Mesendoderm (in vitro differentiated cells): ENCODE results near the gene BCAP31.
"Not testable (repeated sequence)": the region's sequence is repeated elsewhere in the genome, so short reads cannot be mapped to it uniquely, and the experiment has no call there.

Source experiments
- DNase-seq: peaks from one replicate; pipeline ENCODE4 v3.0.0; 2013
- H2AK5ac ChIP-seq: 2 replicates; pipeline ENCODE4 v1.6.1; 2013; ENCODE audit warnings: low read length, inconsistent platforms
- H2BK120ac ChIP-seq: 2 replicates; pipeline ENCODE4 v1.6.1; 2013; ENCODE audit warnings: low read depth, mild to moderate bottlenecking, low read length, moderate library complexity, mixed read lengths
- H2BK15ac ChIP-seq: replicated peaks from 2 replicates; pipeline ENCODE4 v1.6.1; 2013; ENCODE audit warnings: low read depth, mild to moderate bottlenecking, moderate library complexity
- H2BK5ac ChIP-seq: 2 replicates; pipeline ENCODE4 v1.6.1; 2013; ENCODE audit warnings: low read length, inconsistent platforms
- H3K18ac ChIP-seq: 2 replicates; pipeline ENCODE4 v1.6.1; 2013; ENCODE audit warnings: mild to moderate bottlenecking, low read length, mixed read lengths
- H3K23ac ChIP-seq: one replicate; pipeline ENCODE4 v1.6.1; 2013; ENCODE audit warnings: low read length
- H3K27ac ChIP-seq: 2 replicates; pipeline ENCODE4 v1.5.1; 2013; ENCODE audit warnings: low read depth, mild to moderate bottlenecking, inconsistent platforms, low read length, moderate library complexity
- H3K27me3 ChIP-seq: 2 replicates; pipeline ENCODE4 v1.6.1; 2013; ENCODE audit warnings: low read length, control low read depth, mild to moderate bottlenecking, inconsistent platforms; ENCODE audit not compliant: insufficient read depth, poor library complexity
- H3K36me3 ChIP-seq: 2 replicates; pipeline ENCODE4 v1.6.1; 2013; ENCODE audit warnings: low read length, inconsistent platforms; ENCODE audit not compliant: control insufficient read depth, insufficient read depth
- H3K4ac ChIP-seq: one replicate; pipeline ENCODE4 v1.6.1; 2013; ENCODE audit warnings: low read depth, mild to moderate bottlenecking, low read length, moderate library complexity
- H3K4me1 ChIP-seq: 2 replicates; pipeline ENCODE4 v1.6.1; 2013; ENCODE audit warnings: low read depth, low read length, inconsistent platforms; ENCODE audit not compliant: control insufficient read depth
- H3K4me2 ChIP-seq: 2 replicates; pipeline ENCODE4 v1.6.1; 2013; ENCODE audit warnings: low read length
- H3K4me3 ChIP-seq: 2 replicates; pipeline ENCODE4 v1.5.1; 2013; ENCODE audit warnings: mild to moderate bottlenecking, low read length
- H3K56ac ChIP-seq: one replicate; pipeline ENCODE4 v1.6.1; 2013; ENCODE audit warnings: low read length
- H3K79me1 ChIP-seq: 2 replicates; pipeline ENCODE4 v1.6.1; 2013; ENCODE audit warnings: low read length, inconsistent platforms
- H3K79me2 ChIP-seq: 2 replicates; pipeline ENCODE4 v1.6.1; 2013; ENCODE audit warnings: mild to moderate bottlenecking, low read length; ENCODE audit not compliant: control insufficient read depth, insufficient read depth
- H3K9ac ChIP-seq: 2 replicates; pipeline ENCODE4 v1.6.1; 2013; ENCODE audit warnings: low read length, inconsistent platforms
- H4K5ac ChIP-seq: one replicate; pipeline ENCODE4 v1.6.1; 2013; ENCODE audit warnings: low read length
- H4K8ac ChIP-seq: one replicate; pipeline ENCODE4 v1.6.1; 2013; ENCODE audit warnings: low read depth, mild to moderate bottlenecking, control low read depth, low read length, moderate library complexity
- WGBS: extraction: QIAGEN DNeasy Blood & Tissue Kit; methylation state at CpG from one replicate; pipeline ENCODE4 v1.1.7; 2013; ENCODE audit warnings: low lambda C conversion rate, missing lambda C conversion rate; ENCODE audit not compliant: insufficient coverage; ENCODE audit errors: extremely low coverage; 5-methylcytosine and 5-hydroxymethylcytosine counted together

The BCAP31 gene

DNA sequence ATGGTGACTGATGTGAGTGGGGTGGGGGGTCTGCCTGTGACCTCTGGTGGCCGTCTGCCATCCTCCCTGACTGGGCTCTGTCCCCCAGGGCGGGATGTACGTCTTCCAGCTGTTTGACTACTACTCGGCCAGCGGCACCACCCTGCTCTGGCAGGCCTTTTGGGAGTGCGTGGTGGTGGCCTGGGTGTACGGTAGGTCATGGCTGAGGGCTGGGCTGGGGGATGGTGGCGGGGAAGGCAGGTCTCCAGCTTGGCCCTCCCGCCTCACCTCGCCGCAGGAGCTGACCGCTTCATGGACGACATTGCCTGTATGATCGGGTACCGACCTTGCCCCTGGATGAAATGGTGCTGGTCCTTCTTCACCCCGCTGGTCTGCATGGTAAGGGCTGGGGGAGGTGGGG lies 29.9 kb downstream of the BCAP31 start:
- H2BK120ac ChIP-seq, H3K4ac ChIP-seq, H4K8ac ChIP-seq, H3K23ac ChIP-seq, H3K4me3 ChIP-seq, H3K36me3 ChIP-seq, H4K5ac ChIP-seq, H3K18ac ChIP-seq, H3K79me1 ChIP-seq, H3K9ac ChIP-seq, H2BK15ac ChIP-seq, H3K4me2 ChIP-seq, H2AK5ac ChIP-seq, H2BK5ac ChIP-seq, H3K27me3 ChIP-seq, DNase-seq, H3K56ac ChIP-seq, H3K4me1 ChIP-seq, H3K27ac ChIP-seq, H3K79me2 ChIP-seq: not testable (repeated sequence)
- WGBS: no CpG with 5 or more reads among the region's 16 CpGs

- Histone ChIP-seq H3K23ac (no peak overlapping the region), H2BK120ac (no peak overlapping the region), H3K9ac (no peak overlapping the region), H3K79me1 (no peaks in the 10 kb centered on the region), H3K18ac (no peak overlapping the region), H3K56ac (no peak overlapping the region), H2BK15ac (no peak overlapping the region), H2AK5ac (no peak overlapping the region), H4K8ac (no peak overlapping the region), H4K5ac (no peak overlapping the region), H3K4me3 (no peak overlapping the region), H3K4ac (no peak overlapping the region), H3K27me3 (no peaks in the 10 kb centered on the region), H2BK5ac (no peak overlapping the region), H3K79me2 (no peaks in the 10 kb centered on the region), H3K36me3 (no peaks in the 10 kb centered on the region), H3K4me2 (no peak overlapping the region), H3K27ac (no peak overlapping the region), H3K4me1 (no peaks in the 10 kb centered on the region)
- DNase-seq: no peak
- WGBS: no CpG with 5 or more reads among the region's 31 CpGs
Measured at GRCh38 chrX:153693216-153694086, 30.7 kb downstream of the BCAP31 start.

GRCh38 chrX:153692611-153693156 lies 31.5 kb downstream of the BCAP31 start:
- H3K18ac ChIP-seq: no peak overlapping the region
- no peaks in the 10 kb centered on the region for H3K36me3 ChIP-seq
- H3K56ac ChIP-seq: no peak overlapping the region
- H3K27me3 ChIP-seq: no peaks in the 10 kb centered on the region
- H2BK5ac ChIP-seq: no peak overlapping the region
- no peak overlapping the region for H4K5ac ChIP-seq
- H3K79me1 ChIP-seq: no peaks in the 10 kb centered on the region
- H3K4me1 ChIP-seq: no peaks in the 10 kb centered on the region
- no peak overlapping the region for H3K23ac ChIP-seq
- no peak for DNase-seq
- H4K8ac ChIP-seq: no peak overlapping the region
- no peak overlapping the region for H3K4me2 ChIP-seq
- H3K9ac ChIP-seq: no peak overlapping the region
- H3K4me3 ChIP-seq: no peak overlapping the region
- no peak overlapping the region for H3K27ac ChIP-seq
- H3K79me2 ChIP-seq: no peaks in the 10 kb centered on the region
- no peak overlapping the region for H3K4ac ChIP-seq
- no CpG with 5 or more reads among the region's 24 CpGs for WGBS
- H2BK15ac ChIP-seq: no peak overlapping the region
- H2BK120ac ChIP-seq: no peak overlapping the region
- no peak overlapping the region for H2AK5ac ChIP-seq

- no peak overlapping the region for H3K18ac ChIP-seq
- no peaks in the 10 kb centered on the region for H3K4me1 ChIP-seq
- no peak overlapping the region for H2BK120ac ChIP-seq
- no peak overlapping the region for H3K27ac ChIP-seq
- DNase-seq: no peak
- no peak overlapping the region for H3K4me2 ChIP-seq
- no peaks in the 10 kb centered on the region for H3K36me3 ChIP-seq
- H3K27me3 ChIP-seq: no peaks in the 10 kb centered on the region
- H2AK5ac ChIP-seq: no peak overlapping the region
- H4K5ac ChIP-seq: no peak overlapping the region
- H3K23ac ChIP-seq: no peak overlapping the region
- H3K79me1 ChIP-seq: no peaks in the 10 kb centered on the region
- H3K9ac ChIP-seq: no peak overlapping the region
- H3K79me2 ChIP-seq: no peaks in the 10 kb centered on the region
- no CpG with 5 or more reads among the region's 4 CpGs for WGBS
- no peak overlapping the region for H3K56ac ChIP-seq
- H2BK15ac ChIP-seq: no peak overlapping the region
- no peak overlapping the region for H3K4me3 ChIP-seq
- H3K4ac ChIP-seq: no peak overlapping the region
- H2BK5ac ChIP-seq: no peak overlapping the region
- no peak overlapping the region for H4K8ac ChIP-seq
Measured at GRCh38 chrX:153692003-153692402, 32.2 kb downstream of the BCAP31 start.

DNA sequence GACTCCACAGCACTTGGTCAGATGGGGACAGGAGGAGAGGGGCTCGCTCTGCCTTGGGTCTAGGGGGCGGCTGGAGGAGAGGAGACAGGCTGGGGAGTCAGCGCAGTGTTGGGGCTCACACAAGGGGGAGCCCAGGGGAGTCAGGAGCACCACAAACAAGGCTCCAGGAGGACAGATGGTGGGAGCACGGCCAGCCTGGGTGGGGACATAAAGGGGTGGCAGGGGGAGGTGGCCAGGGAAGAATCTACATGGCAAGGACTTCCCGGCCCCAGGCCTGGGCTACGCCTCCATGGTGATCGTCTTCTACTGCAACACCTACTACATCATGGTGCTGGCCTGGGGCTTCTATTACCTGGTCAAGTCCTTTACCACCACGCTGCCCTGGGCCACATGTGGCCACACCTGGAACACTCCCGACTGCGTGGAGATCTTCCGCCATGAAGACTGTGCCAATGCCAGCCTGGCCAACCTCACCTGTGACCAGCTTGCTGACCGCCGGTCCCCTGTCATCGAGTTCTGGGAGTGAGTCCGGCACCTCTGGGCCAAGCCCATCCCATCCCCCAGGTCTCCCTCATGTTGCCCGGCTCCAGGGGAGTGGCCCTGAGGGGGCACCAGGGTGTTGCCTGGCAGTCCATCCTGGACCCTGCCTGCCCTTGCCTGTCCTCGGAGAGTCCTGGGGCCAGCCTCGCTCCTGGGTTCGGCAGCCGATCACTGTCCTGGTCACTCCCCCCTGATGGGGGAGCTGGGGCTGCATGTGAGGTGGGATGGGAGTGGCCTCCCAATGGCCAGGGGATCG lies 33.0 kb downstream of the BCAP31 start:
- H4K5ac ChIP-seq, H2BK15ac ChIP-seq, H3K18ac ChIP-seq, H4K8ac ChIP-seq, DNase-seq, H3K27ac ChIP-seq, H3K27me3 ChIP-seq, H3K79me2 ChIP-seq, H3K4me1 ChIP-seq, H3K56ac ChIP-seq, H3K4ac ChIP-seq, H3K23ac ChIP-seq, H3K4me3 ChIP-seq, H2BK120ac ChIP-seq, H3K36me3 ChIP-seq, H2AK5ac ChIP-seq, H3K4me2 ChIP-seq, H2BK5ac ChIP-seq, H3K79me1 ChIP-seq, H3K9ac ChIP-seq: not testable (repeated sequence)
- WGBS: no CpG with 5 or more reads among the region's 21 CpGs
